Gastrocnemius medialis (tissue), 4 donors: ENCODE results near the gene CD58.
"Not testable (repeated sequence)": the region's sequence is repeated elsewhere in the genome, so short reads cannot be mapped to it uniquely, and the experiment has no call there.

Source experiments
- POLR2A ChIP-seq, 2 donors: fragments of 450-650 bp; IDR thresholded peaks; one replicate each; pipeline ENCODE4 v1.6.1; 2017; ENCODE audit warnings: antibody characterized with exemption in 2 of 2, mild to moderate bottlenecking in 2 of 2, moderate library complexity in 2 of 2
- TF ChIP-seq, protein P1 (sequence below), 5 experiments: fragments of 450-650 bp in 3 of 5; fragments of 200-600 bp in 2 of 5; sonication (generic) in 2 of 5; IDR thresholded peaks in 4 of 5; conservative IDR thresholded peaks in 1 of 5; 1 replicate in 4 of 5; 2 replicates in 1 of 5; pipeline ENCODE4 v1.5.1; 2016 to 2019; ENCODE audit warnings: antibody characterized with exemption in 5 of 5, mild to moderate bottlenecking in 3 of 5, moderate library complexity in 3 of 5

- TF ChIP-seq POLR2A (IDR thresholded peaks at IDR 0.05): not testable (repeated sequence)
- TF ChIP-seq, protein P1, sequence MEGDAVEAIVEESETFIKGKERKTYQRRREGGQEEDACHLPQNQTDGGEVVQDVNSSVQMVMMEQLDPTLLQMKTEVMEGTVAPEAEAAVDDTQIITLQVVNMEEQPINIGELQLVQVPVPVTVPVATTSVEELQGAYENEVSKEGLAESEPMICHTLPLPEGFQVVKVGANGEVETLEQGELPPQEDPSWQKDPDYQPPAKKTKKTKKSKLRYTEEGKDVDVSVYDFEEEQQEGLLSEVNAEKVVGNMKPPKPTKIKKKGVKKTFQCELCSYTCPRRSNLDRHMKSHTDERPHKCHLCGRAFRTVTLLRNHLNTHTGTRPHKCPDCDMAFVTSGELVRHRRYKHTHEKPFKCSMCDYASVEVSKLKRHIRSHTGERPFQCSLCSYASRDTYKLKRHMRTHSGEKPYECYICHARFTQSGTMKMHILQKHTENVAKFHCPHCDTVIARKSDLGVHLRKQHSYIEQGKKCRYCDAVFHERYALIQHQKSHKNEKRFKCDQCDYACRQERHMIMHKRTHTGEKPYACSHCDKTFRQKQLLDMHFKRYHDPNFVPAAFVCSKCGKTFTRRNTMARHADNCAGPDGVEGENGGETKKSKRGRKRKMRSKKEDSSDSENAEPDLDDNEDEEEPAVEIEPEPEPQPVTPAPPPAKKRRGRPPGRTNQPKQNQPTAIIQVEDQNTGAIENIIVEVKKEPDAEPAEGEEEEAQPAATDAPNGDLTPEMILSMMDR (IDR thresholded peaks at IDR 0.05 in 4 of 5, conservative IDR thresholded peaks at IDR 0.05 in 1 of 5): not testable (repeated sequence)
These were observed 26.0 kb upstream of the CD58 start for GRCh38 chr1:116596742-116597307.
